OCI-LY1 (cell line): Measurements from ENCODE around the gene STRN4.

ENCODE experiments used
- H2AFZ ChIP-seq: fragments of 200-600 bp; sonication (generic), shearing (Covaris generic); 2 replicates; pipeline ENCODE4 v1.6.0; 2014; ENCODE audit warnings: antibody characterized with exemption, mild to moderate bottlenecking, low read length
- H3F3A ChIP-seq: fragments of 200-600 bp; sonication (generic), shearing (Covaris generic); 2 replicates; pipeline ENCODE4 v1.6.0; 2014; ENCODE audit warnings: mild to moderate bottlenecking, antibody characterized with exemption, low read length, moderate library complexity; ENCODE audit not compliant: insufficient read depth
- H3K27ac ChIP-seq: fragments of 200-600 bp; sonication (generic); 2 replicates; pipeline ENCODE4 v1.5.1; 2014; ENCODE audit warnings: low read length, mixed run types, mild to moderate bottlenecking, low read depth; ENCODE audit not compliant: poor library complexity, severe bottlenecking
- H3K27me3 ChIP-seq: fragments of 200-600 bp; sonication (generic); 2 replicates; pipeline ENCODE4 v1.6.0; 2014; ENCODE audit warnings: antibody characterized with exemption, mild to moderate bottlenecking, low read length, moderate library complexity; ENCODE audit not compliant: insufficient read depth
- H3K36me3 ChIP-seq: fragments of 200-600 bp; sonication (generic); 2 replicates; pipeline ENCODE4 v1.6.1; 2014; ENCODE audit warnings: mild to moderate bottlenecking, antibody characterized with exemption, low read length, moderate library complexity, mixed read lengths; ENCODE audit not compliant: insufficient read depth
- H3K4me1 ChIP-seq: fragments of 200-600 bp; sonication (generic); 2 replicates; pipeline ENCODE4 v1.5.1; 2014; ENCODE audit warnings: mild to moderate bottlenecking, low read length, moderate library complexity; ENCODE audit not compliant: insufficient read depth, severe bottlenecking
- H3K4me2 ChIP-seq: fragments of 200-600 bp; sonication (generic), shearing (Covaris generic); 2 replicates; pipeline ENCODE4 v1.6.1; 2014; ENCODE audit warnings: low read length
- H3K4me3 ChIP-seq: fragments of 200-600 bp; sonication (generic); 2 replicates; pipeline ENCODE4 v1.5.1; 2014; ENCODE audit warnings: low read length, low read depth, mild to moderate bottlenecking, mixed read lengths; ENCODE audit not compliant: poor library complexity, severe bottlenecking
- H3K79me2 ChIP-seq: fragments of 200-600 bp; shearing (Covaris generic); 2 replicates; pipeline ENCODE4 v1.6.1; 2016; ENCODE audit warnings: mixed run types, low read length, mixed read lengths; ENCODE audit not compliant: insufficient read depth
- H3K9ac ChIP-seq: fragments of 200-600 bp; sonication (generic), shearing (Covaris generic); 2 replicates; pipeline ENCODE4 v1.6.1; 2014; ENCODE audit warnings: mild to moderate bottlenecking, low read length, mixed read lengths
- H3K9me2 ChIP-seq: fragments of 200-600 bp; sonication (generic), shearing (Covaris generic); 2 replicates; pipeline ENCODE4 v1.6.1; 2014; ENCODE audit warnings: low read depth, mild to moderate bottlenecking, low read length, mixed read lengths
- H3K9me3 ChIP-seq: fragments of 200-600 bp; shearing (Covaris generic); 2 replicates; pipeline ENCODE4 v1.6.1; 2014; ENCODE audit warnings: low read length, mixed read lengths
- H4K20me1 ChIP-seq: fragments of 200-600 bp; sonication (generic), shearing (Covaris generic); 2 replicates; pipeline ENCODE4 v1.6.0; 2016; ENCODE audit warnings: mild to moderate bottlenecking, low read length; ENCODE audit not compliant: insufficient read depth
- CTCF ChIP-seq: fragments of 200-600 bp; sonication (generic), shearing (Covaris generic); IDR thresholded peaks from 2 replicates; pipeline ENCODE4 v1.5.1; 2017; ENCODE audit warnings: mild to moderate bottlenecking, antibody characterized with exemption, low read length, moderate library complexity, mixed read lengths
- EZH2 ChIP-seq: fragments of 200-600 bp; sonication (generic), shearing (Covaris generic); IDR thresholded peaks from 2 replicates; pipeline ENCODE4 v1.8.0; 2017; ENCODE audit warnings: borderline replicate concordance, mixed run types, mild to moderate bottlenecking, antibody characterized with exemption, low read length, moderate library complexity, mixed read lengths

Gene STRN4

GRCh38 chr19:46741447-46741846, 4.8 kb downstream of the STRN4 start:
- H3K27me3 ChIP-seq: no peaks in the 10 kb centered on the region
- H3K9me3 ChIP-seq: no peaks in the 10 kb centered on the region
- H3K9ac ChIP-seq: no peak overlapping the region
- H3K36me3 ChIP-seq: peaks cover 46% of the 10 kb centered on the region; the same call in 1 of the 2 replicates
- no peaks in the 10 kb centered on the region for H3F3A ChIP-seq
- no peak overlapping the region for H2AFZ ChIP-seq
- H3K27ac ChIP-seq: no peak overlapping the region
- H3K4me2 ChIP-seq: no peak overlapping the region
- peaks cover 61% of the 10 kb centered on the region for H3K79me2 ChIP-seq
- no peaks in the 10 kb centered on the region for H4K20me1 ChIP-seq
- peaks cover 31% of the 10 kb centered on the region for H3K4me1 ChIP-seq
- TF ChIP-seq CTCF (no peak), EZH2 (no peak)
- H3K9me2 ChIP-seq: no peaks in the 10 kb centered on the region
- no peak overlapping the region for H3K4me3 ChIP-seq

- no peak overlapping the region for H3K27ac ChIP-seq
- no peak overlapping the region for H3K9ac ChIP-seq
- no peak overlapping the region for H2AFZ ChIP-seq
- H3K79me2 ChIP-seq: peaks cover 47% of the 10 kb centered on the region
- H3K27me3 ChIP-seq: no peaks in the 10 kb centered on the region
- H3K4me3 ChIP-seq: no peak overlapping the region
- H3K4me2 ChIP-seq: no peak overlapping the region
- H3F3A ChIP-seq: no peaks in the 10 kb centered on the region
- no peaks in the 10 kb centered on the region for H3K9me2 ChIP-seq
- peaks cover 48% of the 10 kb centered on the region; the same call in 1 of the 2 replicates for H3K36me3 ChIP-seq
- TF ChIP-seq CTCF (no peak), EZH2 (no peak)
- no peaks in the 10 kb centered on the region for H4K20me1 ChIP-seq
- H3K9me3 ChIP-seq: no peaks in the 10 kb centered on the region
- H3K4me1 ChIP-seq: peaks cover 22% of the 10 kb centered on the region
Measured at GRCh38 chr19:46739290-46739771, 6.9 kb downstream of the STRN4 start.

DNA sequence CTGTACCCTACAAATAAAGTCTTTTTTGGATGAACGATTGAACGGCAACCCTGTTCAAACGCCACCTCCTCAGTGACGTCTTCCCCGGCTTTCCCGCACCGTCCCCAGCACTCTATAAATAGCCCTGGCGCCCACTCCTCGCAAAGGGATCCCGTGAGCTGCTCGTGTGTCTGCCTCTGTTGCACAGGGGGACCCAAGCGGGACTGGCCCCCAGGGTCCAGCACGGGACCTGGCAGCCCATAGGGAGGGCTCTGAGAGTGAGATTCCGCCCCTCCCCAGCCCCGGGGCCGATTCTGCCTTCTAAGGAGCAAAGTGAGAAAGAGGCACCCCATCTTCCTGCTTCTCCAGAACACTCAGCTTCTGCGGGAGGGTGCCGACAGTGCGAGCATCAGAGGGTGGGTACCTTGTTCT, 8.5 kb downstream of the STRN4 start:
- TF ChIP-seq CTCF (no peak), EZH2 (no peak)
- H3K36me3 ChIP-seq: peaks cover 58% of the 10 kb centered on the region; the same call in 1 of the 2 replicates

More for the DNA sequence above, 8.5 kb downstream of the STRN4 start:
- no peak overlapping the region for H2AFZ ChIP-seq
- no peaks in the 10 kb centered on the region for H3K27me3 ChIP-seq
- no peaks in the 10 kb centered on the region for H3F3A ChIP-seq
- H3K4me2 ChIP-seq: no peak overlapping the region
- no peak overlapping the region for H3K4me3 ChIP-seq
- H3K9me2 ChIP-seq: no peaks in the 10 kb centered on the region
- H4K20me1 ChIP-seq: no peaks in the 10 kb centered on the region
- H3K4me1 ChIP-seq: peaks cover 9% of the 10 kb centered on the region
- peaks cover 32% of the 10 kb centered on the region for H3K79me2 ChIP-seq
- no peak overlapping the region for H3K27ac ChIP-seq
- H3K9me3 ChIP-seq: no peaks in the 10 kb centered on the region
- H3K9ac ChIP-seq: no peak overlapping the region
